ENCODE data around the gene SLC37A2.

The SLC37A2 gene

DNA sequence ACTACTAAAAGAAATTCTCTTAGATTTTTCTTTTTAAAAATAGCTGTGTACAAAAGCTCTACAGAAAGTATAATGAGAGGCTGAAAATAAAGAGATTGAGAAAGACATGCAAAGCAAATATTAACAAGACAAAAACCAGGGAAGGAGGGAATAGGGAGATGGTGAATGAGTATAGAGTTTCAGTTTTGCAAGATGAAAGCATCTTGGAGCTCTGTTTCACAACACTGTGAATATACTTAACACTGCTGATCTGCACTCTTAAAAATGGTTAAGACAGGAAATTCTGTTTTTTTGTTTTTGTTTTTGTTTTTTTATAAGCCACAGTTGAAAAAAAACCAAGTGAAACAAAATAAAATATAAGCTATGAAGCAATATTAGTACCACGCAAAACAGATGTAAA, 42.8 kb downstream of the SLC37A2 start:
- TF ChIP-seq EGR1 (IDR thresholded peaks at IDR 0.05): no peak
- TF ChIP-seq TCF12 (IDR thresholded peaks at IDR 0.05; ENCODE audit: low read depth): no peak
- TF ChIP-seq YY1 (IDR thresholded peaks at IDR 0.05; ENCODE audit: low read depth): no peak
- no peak for TF ChIP-seq TAF1 (IDR thresholded peaks at IDR 0.05; ENCODE audit: low read depth)
- no peak for TF ChIP-seq TEAD4 (IDR thresholded peaks at IDR 0.05)
- no peak for TF ChIP-seq RAD21 (IDR thresholded peaks at IDR 0.05; ENCODE audit: low read depth)
- TF ChIP-seq ZBTB7A (IDR thresholded peaks at IDR 0.05; ENCODE audit: low read depth): no peak
- TF ChIP-seq CREB1 (IDR thresholded peaks at IDR 0.05; ENCODE audit: low read depth): no peak
- TF ChIP-seq EP300 (IDR thresholded peaks at IDR 0.05; ENCODE audit: borderline replicate concordance): no peak
- TF ChIP-seq FOXM1 (IDR thresholded peaks at IDR 0.05; ENCODE audit: borderline replicate concordance, low read depth): no peak
- TF ChIP-seq NFIC (IDR thresholded peaks at IDR 0.05): no peak
- TF ChIP-seq, protein P1, sequence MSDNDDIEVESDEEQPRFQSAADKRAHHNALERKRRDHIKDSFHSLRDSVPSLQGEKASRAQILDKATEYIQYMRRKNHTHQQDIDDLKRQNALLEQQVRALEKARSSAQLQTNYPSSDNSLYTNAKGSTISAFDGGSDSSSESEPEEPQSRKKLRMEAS (IDR thresholded peaks at IDR 0.05): no peak
- TF ChIP-seq, protein P2, sequence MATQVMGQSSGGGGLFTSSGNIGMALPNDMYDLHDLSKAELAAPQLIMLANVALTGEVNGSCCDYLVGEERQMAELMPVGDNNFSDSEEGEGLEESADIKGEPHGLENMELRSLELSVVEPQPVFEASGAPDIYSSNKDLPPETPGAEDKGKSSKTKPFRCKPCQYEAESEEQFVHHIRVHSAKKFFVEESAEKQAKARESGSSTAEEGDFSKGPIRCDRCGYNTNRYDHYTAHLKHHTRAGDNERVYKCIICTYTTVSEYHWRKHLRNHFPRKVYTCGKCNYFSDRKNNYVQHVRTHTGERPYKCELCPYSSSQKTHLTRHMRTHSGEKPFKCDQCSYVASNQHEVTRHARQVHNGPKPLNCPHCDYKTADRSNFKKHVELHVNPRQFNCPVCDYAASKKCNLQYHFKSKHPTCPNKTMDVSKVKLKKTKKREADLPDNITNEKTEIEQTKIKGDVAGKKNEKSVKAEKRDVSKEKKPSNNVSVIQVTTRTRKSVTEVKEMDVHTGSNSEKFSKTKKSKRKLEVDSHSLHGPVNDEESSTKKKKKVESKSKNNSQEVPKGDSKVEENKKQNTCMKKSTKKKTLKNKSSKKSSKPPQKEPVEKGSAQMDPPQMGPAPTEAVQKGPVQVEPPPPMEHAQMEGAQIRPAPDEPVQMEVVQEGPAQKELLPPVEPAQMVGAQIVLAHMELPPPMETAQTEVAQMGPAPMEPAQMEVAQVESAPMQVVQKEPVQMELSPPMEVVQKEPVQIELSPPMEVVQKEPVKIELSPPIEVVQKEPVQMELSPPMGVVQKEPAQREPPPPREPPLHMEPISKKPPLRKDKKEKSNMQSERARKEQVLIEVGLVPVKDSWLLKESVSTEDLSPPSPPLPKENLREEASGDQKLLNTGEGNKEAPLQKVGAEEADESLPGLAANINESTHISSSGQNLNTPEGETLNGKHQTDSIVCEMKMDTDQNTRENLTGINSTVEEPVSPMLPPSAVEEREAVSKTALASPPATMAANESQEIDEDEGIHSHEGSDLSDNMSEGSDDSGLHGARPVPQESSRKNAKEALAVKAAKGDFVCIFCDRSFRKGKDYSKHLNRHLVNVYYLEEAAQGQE (IDR thresholded peaks at IDR 0.05; ENCODE audit: low read depth): no peak
- no peak for TF ChIP-seq CEBPB (IDR thresholded peaks at IDR 0.05)

DNA sequence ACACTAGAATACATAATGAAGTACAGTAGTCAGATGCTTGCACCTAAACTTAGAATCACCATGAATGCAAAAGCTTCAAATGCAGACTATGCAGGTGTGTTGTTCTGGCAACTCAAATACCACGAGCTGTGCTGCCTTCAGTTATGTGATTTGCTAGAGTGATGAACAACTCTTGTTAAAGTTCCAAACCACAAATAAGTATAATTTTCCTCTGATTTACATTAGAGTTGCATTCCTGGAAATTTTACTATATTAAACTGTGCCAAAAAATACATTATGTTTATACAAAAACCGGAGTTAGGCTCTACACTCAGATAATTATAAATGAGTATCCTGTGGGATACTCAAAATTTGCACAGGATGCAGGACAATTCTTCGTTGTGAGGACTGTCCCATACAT, 45.4 kb downstream of the SLC37A2 start:
- no peak for TF ChIP-seq CEBPB (IDR thresholded peaks at IDR 0.05)

DNA sequence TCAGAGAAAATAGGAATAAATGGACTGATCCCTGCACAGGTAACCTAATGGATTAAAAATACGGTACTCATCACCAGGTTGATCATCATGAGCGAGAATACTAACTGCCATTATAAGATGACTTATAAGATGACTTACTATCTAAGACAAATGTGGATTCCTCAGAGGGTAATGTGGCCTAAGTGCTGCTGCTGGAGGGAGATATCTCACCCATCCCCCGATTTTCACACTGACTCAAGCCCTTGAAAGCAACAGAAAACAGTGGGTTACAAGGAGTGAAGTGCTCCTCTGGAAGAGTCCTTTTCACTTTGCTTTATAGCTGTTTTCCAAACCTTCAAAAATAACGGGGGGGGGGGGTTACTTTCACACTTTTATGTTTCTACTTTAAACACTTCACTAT, 47.4 kb downstream of the SLC37A2 start:
- TF ChIP-seq CREB1 (IDR thresholded peaks at IDR 0.05; ENCODE audit: low read depth) (no peak), TCF12 (IDR thresholded peaks at IDR 0.05; ENCODE audit: low read depth) (no peak), NFIC (IDR thresholded peaks at IDR 0.05) (no peak), FOXM1 (IDR thresholded peaks at IDR 0.05; ENCODE audit: borderline replicate concordance, low read depth) (no peak), CEBPB (IDR thresholded peaks at IDR 0.05) (no peak), YY1 (IDR thresholded peaks at IDR 0.05; ENCODE audit: low read depth) (no peak), EGR1 (IDR thresholded peaks at IDR 0.05) (no peak), TAF1 (IDR thresholded peaks at IDR 0.05; ENCODE audit: low read depth) (no peak), RAD21 (IDR thresholded peaks at IDR 0.05; ENCODE audit: low read depth) (no peak), EP300 (IDR thresholded peaks at IDR 0.05; ENCODE audit: borderline replicate concordance) (no peak), TEAD4 (IDR thresholded peaks at IDR 0.05) (no peak), ZBTB7A (IDR thresholded peaks at IDR 0.05; ENCODE audit: low read depth) (no peak)
- TF ChIP-seq, protein P1 (IDR thresholded peaks at IDR 0.05): no peak
- TF ChIP-seq, protein P3, sequence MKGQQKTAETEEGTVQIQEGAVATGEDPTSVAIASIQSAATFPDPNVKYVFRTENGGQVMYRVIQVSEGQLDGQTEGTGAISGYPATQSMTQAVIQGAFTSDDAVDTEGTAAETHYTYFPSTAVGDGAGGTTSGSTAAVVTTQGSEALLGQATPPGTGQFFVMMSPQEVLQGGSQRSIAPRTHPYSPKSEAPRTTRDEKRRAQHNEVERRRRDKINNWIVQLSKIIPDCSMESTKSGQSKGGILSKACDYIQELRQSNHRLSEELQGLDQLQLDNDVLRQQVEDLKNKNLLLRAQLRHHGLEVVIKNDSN (IDR thresholded peaks at IDR 0.05): no peak
- TF ChIP-seq, protein P2 (IDR thresholded peaks at IDR 0.05; ENCODE audit: low read depth): no peak

DNA sequence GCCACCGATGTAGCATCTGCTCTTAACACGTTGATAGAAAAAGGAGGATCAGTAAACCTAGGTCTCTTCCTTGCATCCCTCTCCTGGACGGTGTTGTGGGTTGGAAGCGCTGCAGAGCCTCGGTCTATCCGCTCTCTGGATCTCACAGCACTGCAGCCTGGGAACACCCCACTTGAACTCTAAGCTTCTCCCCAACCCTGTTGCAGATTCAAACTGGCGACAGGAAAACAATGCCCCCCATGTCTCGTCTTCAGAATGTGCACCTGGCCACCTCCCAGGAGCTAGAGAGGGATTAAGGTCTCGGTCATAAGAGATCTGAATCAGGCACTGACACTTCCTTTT, 47.9 kb downstream of the SLC37A2 start:
- no peak for TF ChIP-seq NFIC (IDR thresholded peaks at IDR 0.05)
- TF ChIP-seq, protein P1 (IDR thresholded peaks at IDR 0.05): no peak
- no peak for TF ChIP-seq EP300 (IDR thresholded peaks at IDR 0.05; ENCODE audit: borderline replicate concordance)
- no peak for TF ChIP-seq TAF1 (IDR thresholded peaks at IDR 0.05; ENCODE audit: low read depth)
- no peak for TF ChIP-seq CREB1 (IDR thresholded peaks at IDR 0.05; ENCODE audit: low read depth)
- no peak for TF ChIP-seq FOXM1 (IDR thresholded peaks at IDR 0.05; ENCODE audit: borderline replicate concordance, low read depth)
- TF ChIP-seq RAD21 (IDR thresholded peaks at IDR 0.05; ENCODE audit: low read depth): no peak
- no peak for TF ChIP-seq TCF12 (IDR thresholded peaks at IDR 0.05; ENCODE audit: low read depth)
- TF ChIP-seq TEAD4 (IDR thresholded peaks at IDR 0.05): no peak
- TF ChIP-seq YY1 (IDR thresholded peaks at IDR 0.05; ENCODE audit: low read depth): no peak
- TF ChIP-seq, protein P3 (IDR thresholded peaks at IDR 0.05): no peak
- no peak for TF ChIP-seq CEBPB (IDR thresholded peaks at IDR 0.05)
- no peak for TF ChIP-seq EGR1 (IDR thresholded peaks at IDR 0.05)

DNA sequence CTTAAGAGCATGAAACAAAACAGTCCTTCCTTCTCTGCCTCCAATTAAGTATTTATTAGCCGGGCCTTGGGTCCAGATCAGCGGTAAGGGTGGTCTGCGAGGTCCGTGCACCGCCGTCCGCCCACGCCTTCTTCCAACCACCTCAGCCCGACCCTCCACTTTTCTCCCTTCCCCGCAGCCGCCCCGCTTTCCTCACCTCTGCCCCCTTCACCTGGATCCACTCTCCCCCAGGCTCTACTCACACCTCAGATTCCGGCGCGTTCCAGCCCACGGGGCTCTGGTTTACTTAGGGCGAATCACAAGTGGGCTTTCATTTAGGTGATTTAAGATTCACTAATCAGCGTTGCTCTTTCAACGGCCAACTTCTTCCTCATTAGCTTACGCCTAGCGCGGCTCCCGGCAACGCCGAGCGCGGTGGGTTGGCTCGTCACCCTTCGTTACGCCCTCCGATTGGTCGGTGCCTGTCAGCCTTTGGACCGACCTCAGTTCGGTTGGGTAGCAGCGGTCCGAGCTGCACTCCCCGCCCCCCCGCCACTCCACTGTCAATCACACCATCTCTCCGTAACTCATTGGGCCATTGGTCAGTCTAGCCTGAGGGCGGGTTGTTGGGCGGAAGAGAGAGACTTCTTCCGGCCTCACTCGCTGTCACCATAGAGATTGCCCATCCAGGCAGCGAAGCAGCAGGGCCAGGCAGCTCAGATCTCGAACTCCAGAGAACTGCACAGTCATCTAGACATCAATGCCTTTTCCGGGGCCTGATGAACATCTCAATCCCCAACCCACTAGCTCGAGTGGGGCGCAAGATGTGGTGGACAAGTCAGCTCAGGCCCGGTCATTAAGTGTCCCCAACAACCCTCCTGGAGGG, 48.5 kb downstream of the SLC37A2 start, which contains the start of gene TMEM218:
Gene TMEM218 (minus strand): TSS at position 284 of the 865 bp plus-strand sequence. CDS start 9,385 bp downstream, outside the sequence.
- TF ChIP-seq TEAD4 (IDR thresholded peaks at IDR 0.05) (peak; percentile 42; the same call in 1 of the 2 replicates), ZBTB7A (IDR thresholded peaks at IDR 0.05; ENCODE audit: low read depth) (0 out of 2 replicates have a peak, but pooled peaks have one; percentile 32), YY1 (IDR thresholded peaks at IDR 0.05; ENCODE audit: low read depth) (no peak), EP300 (IDR thresholded peaks at IDR 0.05; ENCODE audit: borderline replicate concordance) (no peak), TCF12 (IDR thresholded peaks at IDR 0.05; ENCODE audit: low read depth) (peak; percentile 32; the same call in 1 of the 2 replicates), RAD21 (IDR thresholded peaks at IDR 0.05; ENCODE audit: low read depth) (no peak), FOXM1 (IDR thresholded peaks at IDR 0.05; ENCODE audit: borderline replicate concordance, low read depth) (no peak), TAF1 (IDR thresholded peaks at IDR 0.05; ENCODE audit: low read depth) (peak; percentile 56), EGR1 (IDR thresholded peaks at IDR 0.05) (0 out of 2 replicates have a peak, but pooled peaks have one; percentile 10)
- TF ChIP-seq, protein P3 (IDR thresholded peaks at IDR 0.05): 0 out of 2 replicates have a peak, but pooled peaks have one; percentile 5
- TF ChIP-seq, protein P1 (IDR thresholded peaks at IDR 0.05): peak; percentile 31; the same call in 1 of the 2 replicates

Data from Ishikawa (cell line).